H1 (cell line): ENCODE results near the gene GREB1L.

Experiments used
- BACH1 ChIP-seq: IDR thresholded peaks from 2 replicates; pipeline ENCODE4 v1.6.1; 2012; ENCODE audit warnings: low read length, improper control_type of control experiment
- EP300 ChIP-seq, 2 experiments: IDR thresholded peaks; 1 replicate in 1 of 2; 2 replicates in 1 of 2; pipeline ENCODE4 v1.6.1; 2011 to 2012; ENCODE audit warnings: low read depth in 2 of 2, low read length in 2 of 2, mild to moderate bottlenecking in 2 of 2, borderline replicate concordance in 1 of 2, inconsistent platforms in 1 of 2, moderate library complexity in 1 of 2
- EZH2 ChIP-seq: fragments of 200-600 bp; sonication (generic); IDR thresholded peaks from 2 replicates; pipeline ENCODE4 v1.7.1; 2012; ENCODE audit warnings: low read depth, mild to moderate bottlenecking, moderate library complexity, low read length, inconsistent platforms; ENCODE audit not compliant: severe bottlenecking
- GABPA ChIP-seq: IDR thresholded peaks from 2 replicates; pipeline ENCODE4 v1.6.1; 2011; ENCODE audit warnings: mild to moderate bottlenecking, low read length, moderate library complexity, borderline replicate concordance; ENCODE audit not compliant: insufficient read depth
- GTF2F1 ChIP-seq: IDR thresholded peaks from 2 replicates; pipeline ENCODE4 v1.6.1; 2012; ENCODE audit warnings: low read depth, low read length, improper control_type of control experiment, borderline replicate concordance
- POLR2AphosphoS5 ChIP-seq: IDR thresholded peaks from 2 replicates; pipeline ENCODE4 v1.6.1; 2011; ENCODE audit warnings: low read depth, low read length
- YY1 ChIP-seq: IDR thresholded peaks from 2 replicates; pipeline ENCODE4 v1.6.1; 2011; ENCODE audit warnings: low read depth, mild to moderate bottlenecking, low read length
- ZNF274 ChIP-seq: IDR thresholded peaks from 2 replicates; pipeline ENCODE4 v1.7.0; 2012; ENCODE audit warnings: low read length, borderline replicate concordance; ENCODE audit errors: extremely low read depth
- TF ChIP-seq, protein P1 (sequence below), 3 experiments: IDR thresholded peaks; 1 replicate in 2 of 3; 2 replicates in 1 of 3; pipeline versions ENCODE4 v1.5.1 to v1.6.1; 2011; ENCODE audit warnings: low read length in 3 of 3, mild to moderate bottlenecking in 3 of 3, inconsistent platforms in 2 of 3, low read depth in 1 of 3, moderate library complexity in 1 of 3; ENCODE audit not compliant: insufficient read depth in 1 of 3; ENCODE audit errors: control extremely low read depth in 1 of 3

GRCh38 chr18:21362831-21363230 is 120.8 kb downstream of the GREB1L start:
- TF ChIP-seq, protein P1, sequence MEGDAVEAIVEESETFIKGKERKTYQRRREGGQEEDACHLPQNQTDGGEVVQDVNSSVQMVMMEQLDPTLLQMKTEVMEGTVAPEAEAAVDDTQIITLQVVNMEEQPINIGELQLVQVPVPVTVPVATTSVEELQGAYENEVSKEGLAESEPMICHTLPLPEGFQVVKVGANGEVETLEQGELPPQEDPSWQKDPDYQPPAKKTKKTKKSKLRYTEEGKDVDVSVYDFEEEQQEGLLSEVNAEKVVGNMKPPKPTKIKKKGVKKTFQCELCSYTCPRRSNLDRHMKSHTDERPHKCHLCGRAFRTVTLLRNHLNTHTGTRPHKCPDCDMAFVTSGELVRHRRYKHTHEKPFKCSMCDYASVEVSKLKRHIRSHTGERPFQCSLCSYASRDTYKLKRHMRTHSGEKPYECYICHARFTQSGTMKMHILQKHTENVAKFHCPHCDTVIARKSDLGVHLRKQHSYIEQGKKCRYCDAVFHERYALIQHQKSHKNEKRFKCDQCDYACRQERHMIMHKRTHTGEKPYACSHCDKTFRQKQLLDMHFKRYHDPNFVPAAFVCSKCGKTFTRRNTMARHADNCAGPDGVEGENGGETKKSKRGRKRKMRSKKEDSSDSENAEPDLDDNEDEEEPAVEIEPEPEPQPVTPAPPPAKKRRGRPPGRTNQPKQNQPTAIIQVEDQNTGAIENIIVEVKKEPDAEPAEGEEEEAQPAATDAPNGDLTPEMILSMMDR (IDR thresholded peaks at IDR 0.05; ENCODE audit: control extremely low read depth in 1 of 3, insufficient read depth in 1 of 3, low read depth in 1 of 3, low read length in 3 of 3) = no peak
- no peak for TF ChIP-seq POLR2AphosphoS5
- TF ChIP-seq YY1 = no peak
- TF ChIP-seq EZH2 = no peak
- no peak for TF ChIP-seq EP300 (IDR thresholded peaks at IDR 0.05; ENCODE audit: borderline replicate concordance in 1 of 2, low read depth in 2 of 2, low read length in 2 of 2)
- TF ChIP-seq GTF2F1 = no peak
- TF ChIP-seq ZNF274 = no peak
- TF ChIP-seq BACH1 = no peak
- no peak for TF ChIP-seq GABPA
